HepG2 (cell line): ENCODE results near the gene C2orf92. TPM values are rescaled to one million over a fixed set of nuclear protein-coding genes. Genes with fewer than 3 reads are reported as not detected.

Source experiments
- ATAC-seq: fragments of 200-7000 bp; cut with Tn5 transposase; 3 replicates; pipeline ENCODE4 v1.9.1; 2020; ENCODE audit warnings: mild to moderate bottlenecking, moderate library complexity
- BruUV-seq: library from RNA; stranded (reverse); fragments of 400-500 nt; replicated peaks from 2 replicates; lab custom pipeline; 2021; lab: Mats Ljungman, UMichigan
- CTCF ChIA-PET: fragments of 300-600 bp; formaldehyde crosslinking; extraction: SDS; loops from one replicate; lab custom pipeline; 2021; ENCODE audit warnings: low total read pairs, inconsistent platforms, low intra/inter-chr PET ratio; lab: Yijun Ruan, JAX
- POLR2A ChIA-PET: fragments of 350-600 bp; sonication (Branson Sonifier 250); formaldehyde crosslinking; loops from one replicate; lab custom pipeline; 2020; ENCODE audit warnings: antibody characterized with exemption, inconsistent platforms; lab: Yijun Ruan, JAX
- DNase-seq: peaks from one replicate; pipeline ENCODE4 v3.0.0-alpha.2; 2015; ENCODE audit warnings: low spot score
- FAIRE-seq: peaks from 3 replicates; lab custom pipeline; 2011; peaks lifted over from hg19 to GRCh38; lab: Jason Lieb, UNC
- H2AFZ ChIP-seq: one replicate; pipeline ENCODE4 v1.6.1; 2011; ENCODE audit warnings: low read length, inconsistent platforms
- H3K27ac ChIP-seq: fragments of 300-600 bp; 3 replicates; pipeline ENCODE4 v1.8.0; 2011; ENCODE audit warnings: mixed run types, mild to moderate bottlenecking, mixed read lengths, low read length, inconsistent platforms; ENCODE audit not compliant: insufficient read depth; ENCODE audit errors: extremely low read length
- H3K27me3 ChIP-seq, 2 experiments: fragments of 200-600 bp in 1 of 2; 2 replicates in 1 of 2; 3 replicates in 1 of 2; pipeline versions ENCODE4 v1.6.0 to v1.8.0; 2011; ENCODE audit warnings: low read length in 2 of 2, mild to moderate bottlenecking in 2 of 2, moderate library complexity in 2 of 2, inconsistent platforms in 1 of 2; ENCODE audit not compliant: insufficient read depth in 2 of 2, control insufficient read depth in 1 of 2
- H3K36me3 ChIP-seq, 2 experiments: fragments of 200-600 bp in 1 of 2; replicated peaks in 1 of 2; 2 replicates in 1 of 2; 3 replicates in 1 of 2; pipeline versions ENCODE4 v1.5.1 to v1.8.0; 2011; ENCODE audit warnings: low read length in 2 of 2, inconsistent platforms in 1 of 2; ENCODE audit not compliant: insufficient read depth in 2 of 2, control insufficient read depth in 1 of 2
- H3K4me1 ChIP-seq: 2 replicates; pipeline ENCODE4 v1.5.1; 2012; ENCODE audit warnings: low read length, inconsistent platforms; ENCODE audit not compliant: insufficient read depth
- H3K4me2 ChIP-seq: 2 replicates; pipeline ENCODE4 v1.6.0; 2011; ENCODE audit warnings: low read depth, low read length, inconsistent platforms
- H3K4me3 ChIP-seq, 3 experiments: fragments of 200-600 bp in 1 of 3; sonication (generic), shearing (Covaris generic) in 1 of 3; replicated peaks in 1 of 3; 2 replicates each; pipeline ENCODE4 v1.5.1; 2011 to 2016; ENCODE audit warnings: low read length in 3 of 3, inconsistent platforms in 2 of 3, low read depth in 2 of 3, mild to moderate bottlenecking in 2 of 3, control low read depth in 1 of 3, mixed read lengths in 1 of 3; ENCODE audit not compliant: insufficient read depth in 1 of 3
- H3K79me2 ChIP-seq: one replicate; pipeline ENCODE4 v1.6.1; 2011; ENCODE audit warnings: low read length, inconsistent platforms; ENCODE audit not compliant: insufficient read depth
- H3K9ac ChIP-seq: 2 replicates; pipeline ENCODE4 v1.6.0; 2011; ENCODE audit warnings: mild to moderate bottlenecking, low read depth, low read length, inconsistent platforms; ENCODE audit not compliant: insufficient read depth
- H3K9me3 ChIP-seq: 2 replicates; pipeline ENCODE4 v1.5.1; 2012; ENCODE audit warnings: mild to moderate bottlenecking, low read length
- H4K20me1 ChIP-seq: 2 replicates; pipeline ENCODE4 v1.6.0; 2011; ENCODE audit warnings: inconsistent platforms, mild to moderate bottlenecking, low read length, moderate library complexity; ENCODE audit not compliant: insufficient read depth
- ZKSCAN1 ChIP-seq: fragments of 150-350 bp; IDR thresholded peaks from 2 replicates; pipeline ENCODE4 v1.6.1; 2014; ENCODE audit warnings: low read length
- ZKSCAN8 ChIP-seq: IDR thresholded peaks from 2 replicates; pipeline ENCODE4 v1.6.1; 2016; ENCODE audit warnings: borderline replicate concordance, missing genetic modification reagents, missing compliant biosample characterization
- WGBS: methylation state at CpG from one replicate; pipeline ENCODE4 v1.1.6; 2017; ENCODE audit warnings: low lambda C conversion rate; 5-methylcytosine and 5-hydroxymethylcytosine counted together
- in situ Hi-C: cut with HindIII; loops from 2 replicates; pipeline ENCODE4 v1.10.0; 2017; ENCODE audit warnings: low pct_unique_long_range_greater_than_20kb; ENCODE audit not compliant: extremely low pct_ligation_motif_present
- intact Hi-C: fragments of 100-400 bp; cut with micrococcal nuclease; formaldehyde crosslinking; loops from one replicate; pipeline ENCODE4 v1.10.0; 2022; ENCODE audit not compliant: unreplicated experiment
- polyA plus RNA-seq, 8 experiments: library from polyadenylated mRNA; depleted of rRNA in 3 of 8; stranded (reverse) in 7 of 8; unstranded in 1 of 8; fragments of >200 nt; fragmentation: Illumina TruSeq in 4 of 8; extraction: Trizol in 4 of 8; gene quantifications; 2 replicates each; pipeline versions ENCODE4 v1.2.1 to v1.2.3, GENCODE V29; 2011 to 2016; ENCODE audit warnings: low read depth in 4 of 8, missing spikeins in 1 of 8, mixed read lengths in 1 of 8; ENCODE audit not compliant: insufficient read depth in 1 of 8
- total RNA-seq, 5 experiments: library from RNA; depleted of rRNA; stranded (reverse); fragments of >200 nt; fragmentation: Illumina TruSeq; extraction: Trizol; gene quantifications; 2 replicates each; pipeline ENCODE4 v1.2.3, GENCODE V29; 2016; ENCODE audit warnings: low read depth in 1 of 5
- TF ChIP-seq, protein P1 (sequence below): fragments of 450-650 bp; IDR thresholded peaks from 2 replicates; pipeline ENCODE4 v1.6.1; 2016
- TF ChIP-seq, protein P2 (sequence below): sonication (generic); formaldehyde crosslinking; IDR thresholded peaks from 2 replicates; pipeline ENCODE4 v1.4.0; 2020; ENCODE audit warnings: low read depth, mild to moderate bottlenecking, missing genetic modification reagents

The C2orf92 gene
- total and polyA plus RNA-seq, 2 of the 13 experiments (the other 11 are each of a cell fraction or from before 2014, with no cell fraction given), result 4.9 to 5.0 TPM

DNA sequence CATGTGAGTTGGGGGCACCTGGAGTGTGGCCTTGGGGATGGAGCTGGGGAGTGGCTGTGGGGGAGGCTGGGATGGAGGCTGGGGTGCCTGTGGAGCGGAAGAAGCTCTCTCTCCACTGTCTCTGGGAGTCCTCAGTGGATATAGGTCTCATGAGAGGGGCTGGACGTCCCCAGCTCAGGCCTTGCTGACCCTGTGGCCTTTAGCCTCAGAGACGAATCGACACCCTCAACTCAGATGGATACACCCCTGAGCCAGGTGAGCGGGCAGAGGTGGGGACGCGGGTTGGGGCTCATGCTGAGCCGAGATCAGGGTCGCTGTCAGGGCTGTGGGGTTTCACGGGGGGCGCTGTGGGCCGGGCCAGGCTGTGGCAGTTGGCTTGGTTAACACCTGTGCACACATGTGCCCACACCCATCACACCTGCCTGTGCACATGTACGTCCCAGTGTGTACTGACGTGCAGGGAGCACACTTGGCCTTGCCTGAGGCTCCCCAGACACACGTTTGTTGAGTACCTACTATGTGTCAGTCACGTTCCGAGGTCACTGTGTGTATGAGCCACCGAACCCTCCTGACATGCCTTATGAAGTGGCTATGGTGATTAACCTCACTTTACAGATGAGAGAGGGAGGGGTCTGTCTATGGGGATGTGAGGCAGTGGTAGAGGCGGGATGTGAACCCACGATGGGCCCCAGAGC, 64.0 kb downstream of the C2orf92 start:
- H3K27me3 ChIP-seq, result peaks cover 0 to 29% of the 10 kb centered on the region in 2 experiments; a peak in 3 of 5 replicates
- H3K9ac ChIP-seq, result no peak overlapping the region
- H3K9me3 ChIP-seq, result peaks cover 10% of the 10 kb centered on the region; the same call in 1 of the 2 replicates
- no TSS peak for BruUV-seq
- no peaks in the 10 kb centered on the region for H4K20me1 ChIP-seq
- H3K36me3 ChIP-seq, result no peaks in the 10 kb centered on the region
- 40% methylated on average over 17 of the region's 20 CpGs for WGBS
- no peak overlapping the region for H3K27ac ChIP-seq
- no peak overlapping the region for H3K4me2 ChIP-seq
- intact Hi-C loops, result no loop called here
- in situ Hi-C loops, result no loop called here
- ChIA-PET POLR2A (no interaction called here), CTCF (no interaction called here)
- DNase-seq (no peak), FAIRE-seq (no peak), ATAC-seq (no peak)
- no peak overlapping the region for H3K4me3 ChIP-seq
- no peak for TF ChIP-seq ZKSCAN8 (CRISPR knock-in tag)
- TF ChIP-seq ZKSCAN1, result peak; percentile 60
- H3K4me1 ChIP-seq, result no peaks in the 10 kb centered on the region
- no peak overlapping the region for H2AFZ ChIP-seq
- no peaks in the 10 kb centered on the region for H3K79me2 ChIP-seq

DNA sequence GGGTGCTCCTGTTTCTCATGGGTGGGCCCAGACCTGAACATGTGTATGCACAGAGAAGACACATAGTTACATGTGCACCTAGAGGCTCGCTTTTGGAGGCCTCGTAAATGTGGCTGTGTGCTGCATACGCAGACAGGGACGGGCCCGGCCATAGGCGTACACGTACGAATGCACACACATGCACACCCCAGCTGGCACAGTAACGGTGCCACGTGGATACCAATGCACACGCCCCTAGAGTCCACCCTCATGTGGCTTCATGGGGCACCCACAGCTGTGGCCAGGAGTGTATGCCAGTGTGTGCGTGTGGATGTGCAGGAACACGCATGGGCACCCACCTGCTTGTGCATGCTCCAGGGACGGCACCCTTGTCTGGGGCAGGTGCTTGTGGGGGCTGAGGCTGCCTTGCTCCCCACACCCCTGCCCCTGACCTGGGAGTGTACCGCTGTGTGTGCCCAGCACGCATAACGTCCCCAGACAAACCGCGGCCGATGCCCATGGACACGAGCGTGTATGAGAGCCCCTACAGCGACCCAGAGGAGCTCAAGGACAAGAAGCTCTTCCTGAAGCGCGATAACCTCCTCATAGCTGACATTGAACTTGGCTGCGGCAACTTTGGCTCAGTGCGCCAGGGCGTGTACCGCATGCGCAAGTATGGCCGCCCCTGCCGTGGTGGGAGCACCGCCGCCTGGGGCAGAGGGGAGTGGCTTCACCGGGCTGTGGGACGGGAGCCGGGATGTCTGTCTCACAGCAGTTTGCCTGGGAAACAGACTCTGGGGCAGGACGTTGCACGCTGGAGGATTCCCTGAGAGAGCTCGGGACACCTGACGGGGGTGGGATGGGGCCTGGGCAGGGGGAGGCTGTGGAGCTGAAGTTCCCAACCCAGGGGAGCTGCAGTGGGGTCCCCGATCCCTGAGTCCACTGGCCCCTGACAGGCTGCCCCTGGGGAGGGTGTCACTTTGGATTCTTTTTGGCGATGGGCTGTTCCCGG, 64.8 kb downstream of the C2orf92 start:
- TF ChIP-seq, protein P1, sequence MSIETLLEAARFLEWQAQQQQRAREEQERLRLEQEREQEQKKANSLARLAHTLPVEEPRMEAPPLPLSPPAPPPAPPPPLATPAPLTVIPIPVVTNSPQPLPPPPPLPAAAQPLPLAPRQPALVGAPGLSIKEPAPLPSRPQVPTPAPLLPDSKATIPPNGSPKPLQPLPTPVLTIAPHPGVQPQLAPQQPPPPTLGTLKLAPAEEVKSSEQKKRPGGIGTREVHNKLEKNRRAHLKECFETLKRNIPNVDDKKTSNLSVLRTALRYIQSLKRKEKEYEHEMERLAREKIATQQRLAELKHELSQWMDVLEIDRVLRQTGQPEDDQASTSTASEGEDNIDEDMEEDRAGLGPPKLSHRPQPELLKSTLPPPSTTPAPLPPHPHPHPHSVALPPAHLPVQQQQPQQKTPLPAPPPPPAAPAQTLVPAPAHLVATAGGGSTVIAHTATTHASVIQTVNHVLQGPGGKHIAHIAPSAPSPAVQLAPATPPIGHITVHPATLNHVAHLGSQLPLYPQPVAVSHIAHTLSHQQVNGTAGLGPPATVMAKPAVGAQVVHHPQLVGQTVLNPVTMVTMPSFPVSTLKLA, result peak; percentile 67
- TF ChIP-seq, protein P2, sequence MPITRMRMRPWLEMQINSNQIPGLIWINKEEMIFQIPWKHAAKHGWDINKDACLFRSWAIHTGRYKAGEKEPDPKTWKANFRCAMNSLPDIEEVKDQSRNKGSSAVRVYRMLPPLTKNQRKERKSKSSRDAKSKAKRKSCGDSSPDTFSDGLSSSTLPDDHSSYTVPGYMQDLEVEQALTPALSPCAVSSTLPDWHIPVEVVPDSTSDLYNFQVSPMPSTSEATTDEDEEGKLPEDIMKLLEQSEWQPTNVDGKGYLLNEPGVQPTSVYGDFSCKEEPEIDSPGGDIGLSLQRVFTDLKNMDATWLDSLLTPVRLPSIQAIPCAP, result no peak
- FAIRE-seq (no peak), ATAC-seq (no peak), DNase-seq (no peak)
- Histone ChIP-seq H3K36me3 (no peaks in the 10 kb centered on the region), H3K9ac (no peak overlapping the region), H3K4me1 (no peaks in the 10 kb centered on the region), H3K27ac (no peak overlapping the region), H2AFZ (no peak overlapping the region), H3K4me3 (no peak overlapping the region), H4K20me1 (no peaks in the 10 kb centered on the region), H3K4me2 (no peak overlapping the region), H3K79me2 (no peaks in the 10 kb centered on the region), H3K9me3 (peaks cover 10% of the 10 kb centered on the region; the same call in 1 of the 2 replicates), H3K27me3 (peaks cover 2 to 33% of the 10 kb centered on the region in 2 experiments; a peak in 4 of 5 replicates)
- POLR2A ChIA-PET, result no interaction called here
- CTCF ChIA-PET, result no interaction called here
- 65% methylated on average over 28 of the region's 44 CpGs for WGBS
- in situ Hi-C loops (no loop called here), intact Hi-C loops (no loop called here)
- BruUV-seq, result no TSS peak
